IPS-18a (cell line): Measurements from ENCODE around the gene TERT.
"Not testable (repeated sequence)": the region's sequence is repeated elsewhere in the genome, so short reads cannot be mapped to it uniquely, and the experiment has no call there.

Source experiments
- H3K27ac ChIP-seq: one replicate; pipeline ENCODE4 v1.5.1; 2013; ENCODE audit warnings: low read length
- H3K27me3 ChIP-seq: one replicate; pipeline ENCODE4 v1.6.1; 2013; ENCODE audit warnings: mild to moderate bottlenecking, low read length; ENCODE audit not compliant: control insufficient read depth, insufficient read depth
- H3K36me3 ChIP-seq: one replicate; pipeline ENCODE4 v1.6.1; 2013; ENCODE audit warnings: low read depth, low read length; ENCODE audit not compliant: control insufficient read depth
- H3K4me1 ChIP-seq: one replicate; pipeline ENCODE4 v1.6.1; 2013; ENCODE audit warnings: low read depth, low read length; ENCODE audit not compliant: control insufficient read depth
- H3K4me3 ChIP-seq: one replicate; pipeline ENCODE4 v1.5.1; 2013; ENCODE audit warnings: low read length
- H3K9ac ChIP-seq: one replicate; pipeline ENCODE4 v1.6.1; 2013; ENCODE audit warnings: mild to moderate bottlenecking, low read length, moderate library complexity
- H3K9me3 ChIP-seq: one replicate; pipeline ENCODE4 v1.6.1; 2013; ENCODE audit warnings: low read depth, low read length; ENCODE audit not compliant: control insufficient read depth

Gene TERT

GRCh38 chr5:1298067-1298551, 3.2 kb upstream of the TERT start:
- H3K27ac ChIP-seq, result no peak overlapping the region
- no peaks in the 10 kb centered on the region for H3K36me3 ChIP-seq
- no peak overlapping the region for H3K9ac ChIP-seq
- H3K9me3 ChIP-seq, result no peaks in the 10 kb centered on the region
- H3K27me3 ChIP-seq, result peaks cover 14% of the 10 kb centered on the region
- H3K4me3 ChIP-seq, result no peak overlapping the region
- H3K4me1 ChIP-seq, result no peaks in the 10 kb centered on the region

GRCh38 chr5:1297243-1297642, 2.4 kb upstream of the TERT start:
- H3K27me3 ChIP-seq, result peaks cover 14% of the 10 kb centered on the region
- no peak overlapping the region for H3K4me3 ChIP-seq
- no peaks in the 10 kb centered on the region for H3K4me1 ChIP-seq
- H3K9ac ChIP-seq, result no peak overlapping the region
- H3K36me3 ChIP-seq, result no peaks in the 10 kb centered on the region
- no peak overlapping the region for H3K27ac ChIP-seq
- H3K9me3 ChIP-seq, result no peaks in the 10 kb centered on the region

- Histone ChIP-seq H3K9me3 (no peaks in the 10 kb centered on the region), H3K27ac (no peak overlapping the region), H3K27me3 (peaks cover 14% of the 10 kb centered on the region), H3K9ac (no peak overlapping the region), H3K4me1 (no peaks in the 10 kb centered on the region), H3K4me3 (peak overlapping the region; percentile 56), H3K36me3 (peaks cover 4% of the 10 kb centered on the region)
These were observed 776 bp upstream of the TERT start for GRCh38 chr5:1295650-1296037.

GRCh38 chr5:1294206-1294834, 548 bp downstream of the TERT start:
- H3K9me3 ChIP-seq, result no peaks in the 10 kb centered on the region
- no peaks in the 10 kb centered on the region for H3K4me1 ChIP-seq
- H3K27ac ChIP-seq, result no peak overlapping the region
- H3K36me3 ChIP-seq, result peaks cover 4% of the 10 kb centered on the region
- H3K27me3 ChIP-seq, result peaks cover 14% of the 10 kb centered on the region
- peak overlapping the region; percentile 56 for H3K4me3 ChIP-seq
- no peak overlapping the region for H3K9ac ChIP-seq

- Histone ChIP-seq H3K4me3 (no peak overlapping the region), H3K27me3 (peaks cover 14% of the 10 kb centered on the region), H3K4me1 (no peaks in the 10 kb centered on the region), H3K9me3 (no peaks in the 10 kb centered on the region), H3K9ac (no peak overlapping the region), H3K36me3 (peaks cover 4% of the 10 kb centered on the region), H3K27ac (no peak overlapping the region)
These were observed 1.3 kb downstream of the TERT start for GRCh38 chr5:1293416-1294205.

GRCh38 chr5:1292846-1293415, 1.9 kb downstream of the TERT start:
- Histone ChIP-seq H3K9ac (no peak overlapping the region), H3K4me3 (no peak overlapping the region), H3K4me1 (no peaks in the 10 kb centered on the region), H3K36me3 (peaks cover 4% of the 10 kb centered on the region), H3K27me3 (peaks cover 14% of the 10 kb centered on the region), H3K27ac (no peak overlapping the region), H3K9me3 (no peaks in the 10 kb centered on the region)

GRCh38 chr5:1292139-1292538, 2.7 kb downstream of the TERT start:
- no peaks in the 10 kb centered on the region for H3K9me3 ChIP-seq
- H3K27ac ChIP-seq, result no peak overlapping the region
- no peak overlapping the region for H3K9ac ChIP-seq
- H3K36me3 ChIP-seq, result peaks cover 4% of the 10 kb centered on the region
- H3K4me1 ChIP-seq, result no peaks in the 10 kb centered on the region
- peaks cover 14% of the 10 kb centered on the region for H3K27me3 ChIP-seq
- no peak overlapping the region for H3K4me3 ChIP-seq

- Histone ChIP-seq H3K4me3 (no peak overlapping the region), H3K27me3 (peaks cover 14% of the 10 kb centered on the region), H3K9ac (no peak overlapping the region), H3K9me3 (no peaks in the 10 kb centered on the region), H3K4me1 (no peaks in the 10 kb centered on the region), H3K27ac (no peak overlapping the region), H3K36me3 (peaks cover 4% of the 10 kb centered on the region)
These were observed 3.2 kb downstream of the TERT start for GRCh38 chr5:1291611-1292080.

GRCh38 chr5:1290956-1291355, 3.9 kb downstream of the TERT start:
- not testable (repeated sequence) for H3K9ac ChIP-seq, H3K4me3 ChIP-seq, H3K36me3 ChIP-seq, H3K9me3 ChIP-seq, H3K4me1 ChIP-seq, H3K27me3 ChIP-seq, H3K27ac ChIP-seq

- H3K27ac ChIP-seq, H3K36me3 ChIP-seq, H3K9me3 ChIP-seq, H3K4me3 ChIP-seq, H3K4me1 ChIP-seq, H3K9ac ChIP-seq, H3K27me3 ChIP-seq: not testable (repeated sequence)
These were observed 5.3 kb downstream of the TERT start for GRCh38 chr5:1289559-1289958.

- Histone ChIP-seq H3K4me3 (no peak overlapping the region), H3K27ac (no peak overlapping the region), H3K9me3 (no peaks in the 10 kb centered on the region), H3K27me3 (no peaks in the 10 kb centered on the region), H3K4me1 (no peaks in the 10 kb centered on the region), H3K9ac (no peak overlapping the region), H3K36me3 (peaks cover 4% of the 10 kb centered on the region)
These were observed 6.2 kb downstream of the TERT start for GRCh38 chr5:1288439-1289335.
